HEK293 (cell line): Measurements from ENCODE around the gene CFAP44.

Source experiments
- SP2 ChIP-seq: fragments of 450-650 bp; formaldehyde crosslinking; IDR thresholded peaks from 2 replicates; pipeline ENCODE4 v1.5.1; 2016; ENCODE audit warnings: missing biosample characterization, missing genetic modification characterization
- ZFP3 ChIP-seq: fragments of 450-650 bp; formaldehyde crosslinking; IDR thresholded peaks from 2 replicates; pipeline ENCODE4 v1.5.1; 2016; ENCODE audit warnings: low read depth, missing biosample characterization, missing genetic modification characterization
- ZNF157 ChIP-seq: fragments of 450-650 bp; formaldehyde crosslinking; IDR thresholded peaks from 2 replicates; pipeline ENCODE4 v1.5.1; 2016; ENCODE audit warnings: missing biosample characterization, missing genetic modification characterization
- ZNF529 ChIP-seq: fragments of 450-650 bp; formaldehyde crosslinking; IDR thresholded peaks from 2 replicates; pipeline ENCODE4 v1.5.1; 2017; ENCODE audit warnings: missing genetic modification characterization, missing biosample characterization; ENCODE audit not compliant: insufficient replicate concordance
- TF ChIP-seq, protein P1 (sequence below): fragments of 450-650 bp; formaldehyde crosslinking; IDR thresholded peaks from 2 replicates; pipeline ENCODE4 v1.5.1; 2016; ENCODE audit warnings: missing biosample characterization, missing genetic modification characterization

DNA sequence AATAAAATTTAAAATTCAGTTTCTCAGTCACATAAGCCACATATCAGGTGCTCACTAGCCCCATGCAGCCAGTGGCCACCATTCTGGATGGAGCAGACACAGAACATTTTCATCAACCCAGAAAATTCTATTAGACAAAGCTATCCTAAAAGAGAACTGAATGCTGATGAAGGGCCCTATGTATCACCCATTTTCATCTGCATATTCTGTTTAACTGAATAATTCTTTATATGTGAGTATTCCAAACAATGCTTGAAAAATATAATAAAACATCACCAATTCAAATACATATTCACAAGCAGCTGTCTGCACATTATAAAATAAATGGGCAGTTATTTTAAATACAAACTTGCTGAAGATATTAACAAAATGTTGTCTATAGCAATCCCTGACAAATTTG lies 14.2 kb upstream of the CFAP44 start:
- TF ChIP-seq, protein P1, sequence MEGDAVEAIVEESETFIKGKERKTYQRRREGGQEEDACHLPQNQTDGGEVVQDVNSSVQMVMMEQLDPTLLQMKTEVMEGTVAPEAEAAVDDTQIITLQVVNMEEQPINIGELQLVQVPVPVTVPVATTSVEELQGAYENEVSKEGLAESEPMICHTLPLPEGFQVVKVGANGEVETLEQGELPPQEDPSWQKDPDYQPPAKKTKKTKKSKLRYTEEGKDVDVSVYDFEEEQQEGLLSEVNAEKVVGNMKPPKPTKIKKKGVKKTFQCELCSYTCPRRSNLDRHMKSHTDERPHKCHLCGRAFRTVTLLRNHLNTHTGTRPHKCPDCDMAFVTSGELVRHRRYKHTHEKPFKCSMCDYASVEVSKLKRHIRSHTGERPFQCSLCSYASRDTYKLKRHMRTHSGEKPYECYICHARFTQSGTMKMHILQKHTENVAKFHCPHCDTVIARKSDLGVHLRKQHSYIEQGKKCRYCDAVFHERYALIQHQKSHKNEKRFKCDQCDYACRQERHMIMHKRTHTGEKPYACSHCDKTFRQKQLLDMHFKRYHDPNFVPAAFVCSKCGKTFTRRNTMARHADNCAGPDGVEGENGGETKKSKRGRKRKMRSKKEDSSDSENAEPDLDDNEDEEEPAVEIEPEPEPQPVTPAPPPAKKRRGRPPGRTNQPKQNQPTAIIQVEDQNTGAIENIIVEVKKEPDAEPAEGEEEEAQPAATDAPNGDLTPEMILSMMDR (tag by site-specific recombination), result no peak
- TF ChIP-seq SP2 (no peak), ZNF529 (tag by site-specific recombination) (no peak), ZFP3 (no peak), ZNF157 (no peak)
